MCF 10A (cell line): ENCODE data around the gene LAT. TPM values are rescaled to one million over a fixed set of nuclear protein-coding genes. Genes with fewer than 3 reads are reported as not detected.

Experiments used
- BruUV-seq: library from RNA; stranded (reverse); fragments of 400-500 nt; replicated peaks from 2 replicates; lab custom pipeline; 2021; lab: Mats Ljungman, UMichigan
- CTCF ChIA-PET: fragments of 300-600 bp; sonication (Branson Sonifier 250); formaldehyde crosslinking; extraction: SDS; loops from one replicate; lab custom pipeline; 2021; ENCODE audit warnings: antibody characterized with exemption, inconsistent platforms; lab: Yijun Ruan, JAX
- POLR2A ChIA-PET: fragments of 300-600, 350-650 bp; sonication (Branson Sonifier 250); formaldehyde crosslinking; extraction: SDS; loops from one replicate; lab custom pipeline; 2020; ENCODE audit warnings: antibody characterized with exemption, inconsistent platforms; lab: Yijun Ruan, JAX
- DNase-seq: peaks from one replicate; pipeline ENCODE4 v3.0.0-alpha.2; 2018; ENCODE audit not compliant: unreplicated experiment
- H3K27ac Mint-ChIP-seq: one replicate; pipeline ENCODE4 v1.8.0; 2022; ENCODE audit warnings: mild to moderate bottlenecking, low read depth, mixed read lengths; ENCODE audit not compliant: unreplicated experiment
- H3K27me3 Mint-ChIP-seq: one replicate; pipeline ENCODE4 v1.8.0; 2022; ENCODE audit warnings: mixed read lengths; ENCODE audit not compliant: insufficient read depth, unreplicated experiment
- H3K36me3 Mint-ChIP-seq: one replicate; pipeline ENCODE4 v1.8.0; 2022; ENCODE audit warnings: mild to moderate bottlenecking, moderate library complexity, mixed read lengths; ENCODE audit not compliant: insufficient read depth, unreplicated experiment
- H3K4me1 Mint-ChIP-seq: one replicate; pipeline ENCODE4 v1.8.0; 2022; ENCODE audit warnings: mixed read lengths; ENCODE audit not compliant: insufficient read depth, unreplicated experiment
- H3K4me3 Mint-ChIP-seq: one replicate; pipeline ENCODE4 v1.8.0; 2022; ENCODE audit warnings: mild to moderate bottlenecking, moderate library complexity, mixed read lengths; ENCODE audit not compliant: unreplicated experiment
- H3K9me3 Mint-ChIP-seq: one replicate; pipeline ENCODE4 v1.8.0; 2022; ENCODE audit warnings: mixed read lengths; ENCODE audit not compliant: unreplicated experiment
- CTCF ChIP-seq: fragments of 200-600 bp; IDR thresholded peaks from one replicate; pipeline ENCODE4 v1.8.0; 2022; ENCODE audit warnings: antibody characterized with exemption, mild to moderate bottlenecking; ENCODE audit not compliant: unreplicated experiment
- intact Hi-C: fragments of 100-400 bp; cut with micrococcal nuclease; formaldehyde crosslinking; loops from 2 replicates; pipeline ENCODE4 v1.14.1; 2022
- total RNA-seq: library from RNA; stranded (reverse); gene quantifications from 2 replicates; pipeline ENCODE4 v1.2.3, GENCODE V29; 2022

Gene LAT
- total RNA-seq, 1 experiment from 2014 or later = 4.4 TPM

- Mint-ChIP-seq H3K27ac (no peak overlapping the region), H3K9me3 (no peaks in the 10 kb centered on the region), H3K27me3 (no peaks in the 10 kb centered on the region), H3K4me3 (no peak overlapping the region), H3K4me1 (peaks cover 7% of the 10 kb centered on the region), H3K36me3 (peaks cover 27% of the 10 kb centered on the region)
- no peak for DNase-seq
- ChIA-PET CTCF (interaction anchor here (0.6 to 1.2 kb wide), 4 partner anchors 10 to 159 kb away, joined by 3 to 4 read pairs (median 3); no protein-coding TSS in a partner anchor), POLR2A (interaction anchor here (0.7 to 0.9 kb wide), 2 partner anchors 19 to 31 kb away, joined by 3 read pairs; no protein-coding TSS in a partner anchor)
- intact Hi-C loops = no loop called here
- no peak for TF ChIP-seq CTCF
- no TSS peak for BruUV-seq
These were observed 3.9 kb upstream of the LAT start for GRCh38 chr16:28980929-28981328.

GRCh38 chr16:28981517-28981916, 3.3 kb upstream of the LAT start:
- H3K36me3 Mint-ChIP-seq = peaks cover 21% of the 10 kb centered on the region
- H3K4me3 Mint-ChIP-seq = no peak overlapping the region
- ChIA-PET POLR2A (no interaction called here), CTCF (interaction anchor here (1.2 kb wide), 1 partner anchor 10 kb away, joined by 4 read pairs; no protein-coding TSS in a partner anchor)
- H3K27ac Mint-ChIP-seq = no peak overlapping the region
- intact Hi-C loops = no loop called here
- peaks cover 6% of the 10 kb centered on the region for H3K4me1 Mint-ChIP-seq
- H3K9me3 Mint-ChIP-seq = no peaks in the 10 kb centered on the region
- no peaks in the 10 kb centered on the region for H3K27me3 Mint-ChIP-seq
- peak; percentile 11 for DNase-seq
- peak; percentile 74 for TF ChIP-seq CTCF
- no TSS peak for BruUV-seq

- intact Hi-C loops = no loop called here
- BruUV-seq = no TSS peak
- Mint-ChIP-seq H3K27me3 (no peaks in the 10 kb centered on the region), H3K9me3 (peaks cover 7% of the 10 kb centered on the region), H3K36me3 (peaks cover 24% of the 10 kb centered on the region), H3K4me1 (peaks cover 2% of the 10 kb centered on the region), H3K4me3 (no peak overlapping the region), H3K27ac (no peak overlapping the region)
- POLR2A ChIA-PET = no interaction called here
- DNase-seq = no peak
- no peak for TF ChIP-seq CTCF
- CTCF ChIA-PET = no interaction called here
These were observed 2.4 kb upstream of the LAT start for GRCh38 chr16:28982418-28982817.

GRCh38 chr16:28982949-28983348, 1.9 kb upstream of the LAT start:
- peaks cover 25% of the 10 kb centered on the region for H3K36me3 Mint-ChIP-seq
- H3K4me3 Mint-ChIP-seq = no peak overlapping the region
- POLR2A ChIA-PET = no interaction called here
- CTCF ChIA-PET = interaction anchor here (0.6 kb wide), 1 partner anchor 9 kb away, joined by 3 read pairs; no protein-coding TSS in a partner anchor
- no TSS peak for BruUV-seq
- no peak for DNase-seq
- H3K27ac Mint-ChIP-seq = no peak overlapping the region
- peaks cover 11% of the 10 kb centered on the region for H3K9me3 Mint-ChIP-seq
- TF ChIP-seq CTCF = no peak
- no peaks in the 10 kb centered on the region for H3K4me1 Mint-ChIP-seq
- intact Hi-C loops = no loop called here
- H3K27me3 Mint-ChIP-seq = no peaks in the 10 kb centered on the region
